Measurements from ENCODE around the gene IL22. TPM values are rescaled to one million over a fixed set of nuclear protein-coding genes. Genes with fewer than 3 reads are reported as not detected.

IL22 gene
- total and polyA plus RNA-seq, 9 of the 15 experiments (the other 6 are each of a cell fraction or from before 2014, with no cell fraction given): not detected

DNA sequence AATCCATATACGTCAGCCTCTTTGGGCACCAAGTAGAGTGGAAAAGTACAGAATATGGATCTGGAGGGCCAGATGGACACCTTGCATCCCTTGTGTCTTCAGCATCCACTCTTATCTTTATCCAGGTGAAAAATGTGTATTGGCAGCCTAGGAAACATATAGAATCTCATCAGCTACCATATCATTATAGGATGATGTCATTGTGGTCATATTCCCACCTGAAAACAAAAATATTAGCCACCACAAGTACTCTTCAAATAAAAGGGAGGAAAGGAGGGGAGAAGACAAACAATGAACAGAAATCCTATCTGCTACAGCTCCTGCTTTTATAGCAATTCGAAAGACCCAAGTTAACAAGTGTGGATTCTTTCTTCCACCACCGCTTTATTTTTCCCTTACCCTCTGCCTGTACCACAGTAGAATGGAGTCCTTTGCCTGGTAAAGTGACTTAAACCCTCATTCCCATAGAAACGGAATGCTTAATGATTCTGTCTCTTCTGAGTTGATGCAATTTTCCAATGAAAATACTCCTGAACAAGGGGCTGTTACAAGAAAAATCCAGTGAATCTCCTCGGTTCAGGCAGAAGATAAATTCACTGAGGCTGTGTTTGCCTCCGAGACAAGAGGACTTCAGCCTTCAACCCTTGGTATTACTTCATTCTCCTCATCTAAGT is 14.0 kb downstream of the IL22 start:
- FAIRE-seq: no peak
- ATAC-seq: no peak
- no peaks in the 10 kb centered on the region for H3K79me2 ChIP-seq (ENCODE audit: control insufficient read depth, insufficient read depth, low read length)
- no peak for TF ChIP-seq HMG20B (CRISPR knock-in tag; IDR thresholded peaks at IDR 0.05)
- no peak for TF ChIP-seq CHCHD3 (CRISPR knock-in tag; IDR thresholded peaks at IDR 0.05)
- TF ChIP-seq ZNF57 (CRISPR knock-in tag; IDR thresholded peaks at IDR 0.05): no peak
- TF ChIP-seq IRF2 (CRISPR knock-in tag; IDR thresholded peaks at IDR 0.05): no peak
- no peak for TF ChIP-seq RFX1 (IDR thresholded peaks at IDR 0.05)
- no peak for TF ChIP-seq KDM5B (IDR thresholded peaks at IDR 0.05; ENCODE audit: insufficient replicate concordance, low read depth, low read length)
- TF ChIP-seq, protein P1, sequence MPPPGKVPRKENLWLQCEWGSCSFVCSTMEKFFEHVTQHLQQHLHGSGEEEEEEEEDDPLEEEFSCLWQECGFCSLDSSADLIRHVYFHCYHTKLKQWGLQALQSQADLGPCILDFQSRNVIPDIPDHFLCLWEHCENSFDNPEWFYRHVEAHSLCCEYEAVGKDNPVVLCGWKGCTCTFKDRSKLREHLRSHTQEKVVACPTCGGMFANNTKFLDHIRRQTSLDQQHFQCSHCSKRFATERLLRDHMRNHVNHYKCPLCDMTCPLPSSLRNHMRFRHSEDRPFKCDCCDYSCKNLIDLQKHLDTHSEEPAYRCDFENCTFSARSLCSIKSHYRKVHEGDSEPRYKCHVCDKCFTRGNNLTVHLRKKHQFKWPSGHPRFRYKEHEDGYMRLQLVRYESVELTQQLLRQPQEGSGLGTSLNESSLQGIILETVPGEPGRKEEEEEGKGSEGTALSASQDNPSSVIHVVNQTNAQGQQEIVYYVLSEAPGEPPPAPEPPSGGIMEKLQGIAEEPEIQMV (tag; conservative IDR thresholded peaks at IDR 0.05; ENCODE audit: low read depth): no peak
- TF ChIP-seq ZNF644 (tag; IDR thresholded peaks at IDR 0.05; ENCODE audit: low read depth): no peak
- no peak for TF ChIP-seq FOSL1 (tag; conservative IDR thresholded peaks at IDR 0.05)
- TF ChIP-seq, protein P2, sequence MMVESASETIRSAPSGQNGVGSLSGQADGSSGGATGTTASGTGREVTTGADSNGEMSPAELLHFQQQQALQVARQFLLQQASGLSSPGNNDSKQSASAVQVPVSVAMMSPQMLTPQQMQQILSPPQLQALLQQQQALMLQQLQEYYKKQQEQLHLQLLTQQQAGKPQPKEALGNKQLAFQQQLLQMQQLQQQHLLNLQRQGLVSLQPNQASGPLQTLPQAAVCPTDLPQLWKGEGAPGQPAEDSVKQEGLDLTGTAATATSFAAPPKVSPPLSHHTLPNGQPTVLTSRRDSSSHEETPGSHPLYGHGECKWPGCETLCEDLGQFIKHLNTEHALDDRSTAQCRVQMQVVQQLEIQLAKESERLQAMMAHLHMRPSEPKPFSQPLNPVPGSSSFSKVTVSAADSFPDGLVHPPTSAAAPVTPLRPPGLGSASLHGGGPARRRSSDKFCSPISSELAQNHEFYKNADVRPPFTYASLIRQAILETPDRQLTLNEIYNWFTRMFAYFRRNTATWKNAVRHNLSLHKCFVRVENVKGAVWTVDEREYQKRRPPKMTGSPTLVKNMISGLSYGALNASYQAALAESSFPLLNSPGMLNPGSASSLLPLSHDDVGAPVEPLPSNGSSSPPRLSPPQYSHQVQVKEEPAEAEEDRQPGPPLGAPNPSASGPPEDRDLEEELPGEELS (CRISPR knock-in tag; IDR thresholded peaks at IDR 0.05; ENCODE audit: borderline replicate concordance): no peak
- TF ChIP-seq MED1 (CRISPR knock-in tag; IDR thresholded peaks at IDR 0.05; ENCODE audit: borderline replicate concordance): no peak
- TF ChIP-seq, protein P3, sequence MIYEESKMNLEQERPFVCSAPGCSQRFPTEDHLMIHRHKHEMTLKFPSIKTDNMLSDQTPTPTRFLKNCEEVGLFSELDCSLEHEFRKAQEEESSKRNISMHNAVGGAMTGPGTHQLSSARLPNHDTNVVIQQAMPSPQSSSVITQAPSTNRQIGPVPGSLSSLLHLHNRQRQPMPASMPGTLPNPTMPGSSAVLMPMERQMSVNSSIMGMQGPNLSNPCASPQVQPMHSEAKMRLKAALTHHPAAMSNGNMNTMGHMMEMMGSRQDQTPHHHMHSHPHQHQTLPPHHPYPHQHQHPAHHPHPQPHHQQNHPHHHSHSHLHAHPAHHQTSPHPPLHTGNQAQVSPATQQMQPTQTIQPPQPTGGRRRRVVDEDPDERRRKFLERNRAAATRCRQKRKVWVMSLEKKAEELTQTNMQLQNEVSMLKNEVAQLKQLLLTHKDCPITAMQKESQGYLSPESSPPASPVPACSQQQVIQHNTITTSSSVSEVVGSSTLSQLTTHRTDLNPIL (CRISPR knock-in tag; IDR thresholded peaks at IDR 0.05): no peak
- TF ChIP-seq STAG1 (CRISPR knock-in tag; IDR thresholded peaks at IDR 0.05; ENCODE audit: borderline replicate concordance): no peak
- TF ChIP-seq ZNF668 (CRISPR knock-in tag; IDR thresholded peaks at IDR 0.05): no peak
- ChIA-PET CTCF (ENCODE audit: low intra/inter-chr PET ratio) (no interaction called here), POLR2A (interaction anchor here (0.6 to 1.3 kb wide), 2 partner anchors 9 to 69 kb away, joined by 3 to 6 read pairs; no protein-coding TSS in a partner anchor)
- no peak overlapping the region for H3K4me3 ChIP-seq
- H4K20me1 ChIP-seq (replicated peaks; ENCODE audit: control insufficient read depth, insufficient read depth, low read length): no peaks in the 10 kb centered on the region
- in situ Hi-C loops (cut with MboI): no loop called here
- H3K4me1 ChIP-seq (replicated peaks in 1 of 2; ENCODE audit: control insufficient read depth in 2 of 2, insufficient read depth in 2 of 2, low read length in 2 of 2): peaks cover 0 to 8% of the 10 kb centered on the region in 2 experiments; a peak in 3 of 5 replicates
- intact Hi-C loops (cut with micrococcal nuclease): loop anchor here (5.0 kb wide), 1 partner anchor 78 kb away; no protein-coding TSS in a partner anchor
- H3K9me3 ChIP-seq (replicated peaks; ENCODE audit: control insufficient read depth, insufficient read depth, low read depth, low read length): no peaks in the 10 kb centered on the region
- H3K9ac ChIP-seq (ENCODE audit: insufficient read depth in 1 of 2, low read depth in 2 of 2, low read length in 2 of 2): no peak overlapping the region
- 13% methylated on average over 6 of the region's 6 CpGs for WGBS (ENCODE audit: insufficient coverage, low coverage, missing lambda C conversion rate)
- no peak overlapping the region for H3K4me2 ChIP-seq (ENCODE audit: insufficient read depth, low read length)
- H3K27ac ChIP-seq (ENCODE audit: extremely low read depth, low read depth, low read length): no peak overlapping the region
- H2AFZ ChIP-seq (ENCODE audit: low read depth, low read length): no peak overlapping the region
- no TSS peak for BruUV-seq (replicated peaks)
- no peak for DNase-seq (ENCODE audit: extremely low read depth in 1 of 4, low spot score in 3 of 4)
- H3K36me3 ChIP-seq (ENCODE audit: control insufficient read depth, insufficient read depth, low read length): no peaks in the 10 kb centered on the region
- no peaks in the 10 kb centered on the region for H3K9me1 ChIP-seq (ENCODE audit: control insufficient read depth, insufficient read depth, low read length)
- no peaks in the 10 kb centered on the region for H3K27me3 ChIP-seq (ENCODE audit: control insufficient read depth in 2 of 2, insufficient read depth in 2 of 2, low read length in 2 of 2)
